ENCODE results near the gene TMEM60. TPM values are rescaled to one million over a fixed set of nuclear protein-coding genes. Genes with fewer than 3 reads are reported as not detected.

Gene TMEM60
- total and polyA plus RNA-seq, 2 donors (not counting 1 experiment from before 2014, with no cell fraction given): 5.0 to 20.4 TPM

DNA sequence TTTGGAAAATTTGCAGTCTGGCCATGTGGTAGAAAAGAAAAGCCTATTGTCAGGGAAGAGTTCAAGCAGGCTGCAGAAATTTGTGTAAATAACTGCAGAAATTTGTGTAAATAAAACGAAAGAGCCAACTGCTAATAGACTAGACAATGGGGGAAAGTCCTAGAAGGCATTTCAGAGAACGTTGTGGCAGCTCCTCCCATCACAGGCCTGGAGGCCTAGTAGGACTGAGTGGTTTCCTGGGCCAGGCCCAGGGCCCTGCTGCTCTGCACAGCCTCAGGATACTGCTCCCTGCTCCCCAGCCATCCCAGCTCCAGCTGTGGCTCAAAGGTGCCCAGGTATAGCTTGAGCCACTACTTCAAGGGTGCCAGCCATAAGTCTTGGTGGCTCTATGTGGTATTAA is 51.1 kb downstream of the TMEM60 start:
- ChIA-PET POLR2A (no interaction called here), CTCF (interaction anchor here (0.9 to 2.4 kb wide), 5 partner anchors 10 to 186 kb away, joined by 3 to 11 read pairs (median 4); no protein-coding TSS in a partner anchor)
- H3K27me3 Mint-ChIP-seq: no peaks in the 10 kb centered on the region

DNA sequence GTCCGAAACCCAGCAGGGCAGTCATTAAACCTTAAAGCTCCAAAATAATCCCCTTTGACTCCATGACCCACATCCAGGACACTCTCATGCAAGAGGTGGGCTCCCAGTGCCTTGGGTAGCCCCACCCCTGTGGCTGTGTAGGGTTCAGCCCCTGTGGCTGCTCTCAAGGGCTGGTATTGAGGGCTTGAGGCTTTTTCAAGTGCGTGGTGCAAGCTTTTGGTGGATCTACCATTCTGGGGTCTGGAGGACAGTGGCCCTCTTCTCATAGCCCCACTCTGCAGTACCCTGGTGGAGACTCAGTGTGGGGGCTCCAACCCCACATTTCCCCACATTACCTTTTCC is 51.4 kb downstream of the TMEM60 start:
- WGBS (ENCODE audit: insufficient coverage): no CpG with 5 or more reads among the region's 2 CpGs
- no peak for ATAC-seq (ENCODE audit: low read depth)
- H3K4me2 ChIP-seq (replicated peaks; ENCODE audit: low read depth, low read length, poor library complexity, severe bottlenecking): no peak overlapping the region
- H3K4me1 Mint-ChIP-seq: peaks cover 16% of the 10 kb centered on the region
- CTCF ChIA-PET: interaction anchor here (0.9 to 2.4 kb wide), 5 partner anchors 10 to 187 kb away, joined by 3 to 11 read pairs (median 4); no protein-coding TSS in a partner anchor
- H3K27me3 Mint-ChIP-seq: no peaks in the 10 kb centered on the region
- H3K4me1 ChIP-seq (ENCODE audit: control insufficient read depth in 2 of 2, insufficient read depth in 2 of 2, low read length in 2 of 2): peaks cover 0 to 4% of the 10 kb centered on the region in 2 donors
- H3K79me2 ChIP-seq (ENCODE audit: control insufficient read depth, insufficient read depth, low read length): peaks cover 81% of the 10 kb centered on the region
- TF ChIP-seq, protein P1, sequence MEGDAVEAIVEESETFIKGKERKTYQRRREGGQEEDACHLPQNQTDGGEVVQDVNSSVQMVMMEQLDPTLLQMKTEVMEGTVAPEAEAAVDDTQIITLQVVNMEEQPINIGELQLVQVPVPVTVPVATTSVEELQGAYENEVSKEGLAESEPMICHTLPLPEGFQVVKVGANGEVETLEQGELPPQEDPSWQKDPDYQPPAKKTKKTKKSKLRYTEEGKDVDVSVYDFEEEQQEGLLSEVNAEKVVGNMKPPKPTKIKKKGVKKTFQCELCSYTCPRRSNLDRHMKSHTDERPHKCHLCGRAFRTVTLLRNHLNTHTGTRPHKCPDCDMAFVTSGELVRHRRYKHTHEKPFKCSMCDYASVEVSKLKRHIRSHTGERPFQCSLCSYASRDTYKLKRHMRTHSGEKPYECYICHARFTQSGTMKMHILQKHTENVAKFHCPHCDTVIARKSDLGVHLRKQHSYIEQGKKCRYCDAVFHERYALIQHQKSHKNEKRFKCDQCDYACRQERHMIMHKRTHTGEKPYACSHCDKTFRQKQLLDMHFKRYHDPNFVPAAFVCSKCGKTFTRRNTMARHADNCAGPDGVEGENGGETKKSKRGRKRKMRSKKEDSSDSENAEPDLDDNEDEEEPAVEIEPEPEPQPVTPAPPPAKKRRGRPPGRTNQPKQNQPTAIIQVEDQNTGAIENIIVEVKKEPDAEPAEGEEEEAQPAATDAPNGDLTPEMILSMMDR (IDR thresholded peaks at IDR 0.05): no peak
- no peak for TF ChIP-seq EZH2 (IDR thresholded peaks at IDR 0.05; ENCODE audit: borderline replicate concordance, insufficient read depth, low read depth, low read length, poor library complexity, severe bottlenecking)
- POLR2A ChIA-PET: no interaction called here
- peaks cover 31% of the 10 kb centered on the region for H4K20me1 ChIP-seq (ENCODE audit: control insufficient read depth, insufficient read depth, low read length, poor library complexity, severe bottlenecking)
- H3K9me3 Mint-ChIP-seq (ENCODE audit: insufficient read depth): no peaks in the 10 kb centered on the region
- H2AFZ ChIP-seq (ENCODE audit: insufficient read depth, low read depth, low read length, poor library complexity, severe bottlenecking): no peak overlapping the region
- no peak overlapping the region for H3K27ac Mint-ChIP-seq
- DNase-seq: no peak
- H3K27me3 ChIP-seq (replicated peaks in 1 of 4; ENCODE audit: control extremely low read depth in 1 of 4, control insufficient read depth in 3 of 4, insufficient read depth in 4 of 4, low read length in 3 of 4): no peaks in the 10 kb centered on the region
- H3K9me3 ChIP-seq (ENCODE audit: control extremely low read depth in 1 of 3, control insufficient read depth in 2 of 3, insufficient read depth in 1 of 3, low read length in 2 of 3): no peaks in the 10 kb centered on the region
- peaks cover 11 to 29% of the 10 kb centered on the region in 2 experiments for H3K36me3 ChIP-seq (replicated peaks in 1 of 2; ENCODE audit: control extremely low read depth in 1 of 2, control insufficient read depth in 1 of 2, extremely low read depth in 1 of 2, insufficient read depth in 2 of 2, low read length in 1 of 2)
- H3K4me3 Mint-ChIP-seq: no peak overlapping the region
- H3K9ac ChIP-seq (ENCODE audit: low read length): no peak overlapping the region
- no peak overlapping the region for H3K27ac ChIP-seq (ENCODE audit: low read length in 2 of 2)
- intact Hi-C loops (cut with micrococcal nuclease): no loop called here
- no peak overlapping the region for H3K4me3 ChIP-seq (ENCODE audit: control extremely low read depth in 1 of 5, extremely low read depth in 1 of 5, insufficient read depth in 1 of 5, low read depth in 2 of 5, low read length in 4 of 5)

More for the DNA sequence above, 51.1 kb downstream of the TMEM60 start:
- Mint-ChIP-seq H3K4me1 (peaks cover 18% of the 10 kb centered on the region), H3K9me3 (ENCODE audit: insufficient read depth) (no peaks in the 10 kb centered on the region), H3K27ac (no peak overlapping the region), H3K4me3 (no peak overlapping the region)
- peaks cover 10 to 32% of the 10 kb centered on the region in 2 experiments for H3K36me3 ChIP-seq (replicated peaks in 1 of 2; ENCODE audit: control extremely low read depth in 1 of 2, control insufficient read depth in 1 of 2, extremely low read depth in 1 of 2, insufficient read depth in 2 of 2, low read length in 1 of 2)
- no peak overlapping the region for H3K4me2 ChIP-seq (replicated peaks; ENCODE audit: low read depth, low read length, poor library complexity, severe bottlenecking)
- H3K9me3 ChIP-seq (ENCODE audit: control extremely low read depth in 1 of 3, control insufficient read depth in 2 of 3, insufficient read depth in 1 of 3, low read length in 2 of 3): no peaks in the 10 kb centered on the region
- H2AFZ ChIP-seq (ENCODE audit: insufficient read depth, low read depth, low read length, poor library complexity, severe bottlenecking): no peak overlapping the region
- peaks cover 3 to 7% of the 10 kb centered on the region in 2 donors for H3K4me1 ChIP-seq (ENCODE audit: control insufficient read depth in 2 of 2, insufficient read depth in 2 of 2, low read length in 2 of 2)
- peaks cover 31% of the 10 kb centered on the region for H4K20me1 ChIP-seq (ENCODE audit: control insufficient read depth, insufficient read depth, low read length, poor library complexity, severe bottlenecking)
- no peak overlapping the region for H3K4me3 ChIP-seq (ENCODE audit: control extremely low read depth in 1 of 5, extremely low read depth in 1 of 5, insufficient read depth in 1 of 5, low read depth in 2 of 5, low read length in 4 of 5)
- H3K27me3 ChIP-seq (replicated peaks in 1 of 4; ENCODE audit: control extremely low read depth in 1 of 4, control insufficient read depth in 3 of 4, insufficient read depth in 4 of 4, low read length in 3 of 4): no peaks in the 10 kb centered on the region
- H3K27ac ChIP-seq (ENCODE audit: low read length in 2 of 2): no peak overlapping the region
- peaks cover 85% of the 10 kb centered on the region for H3K79me2 ChIP-seq (ENCODE audit: control insufficient read depth, insufficient read depth, low read length)
- TF ChIP-seq, protein P1 (IDR thresholded peaks at IDR 0.05): no peak
- no peak for TF ChIP-seq EZH2 (IDR thresholded peaks at IDR 0.05; ENCODE audit: borderline replicate concordance, insufficient read depth, low read depth, low read length, poor library complexity, severe bottlenecking)
- no peak overlapping the region for H3K9ac ChIP-seq (ENCODE audit: low read length)
- no peak for DNase-seq
- 78% methylated on average over 2 of the region's 2 CpGs for WGBS (ENCODE audit: insufficient coverage)
- ATAC-seq (ENCODE audit: low read depth): no peak
- intact Hi-C loops (cut with micrococcal nuclease): no loop called here

All from B cell (primary cell).